Parathyroid adenoma (tissue), 2 donors: ENCODE data around the gene MST1R.
A peak's percentile ranks its signal among the peaks of the same experiment; 100 is the strongest.

Experiments used
- H2AFZ ChIP-seq: fragments of 300-600 bp; sonication (generic); one replicate; pipeline ENCODE4 v1.7.0; 2017; ENCODE audit warnings: antibody characterized with exemption, mild to moderate bottlenecking
- H3K27ac ChIP-seq: fragments of 300-600 bp; sonication (generic); one replicate; pipeline ENCODE4 v1.7.0; 2017
- H3K27me3 ChIP-seq: fragments of 300-600 bp; sonication (generic); one replicate; pipeline ENCODE4 v1.7.0; 2017; ENCODE audit warnings: low read length; ENCODE audit not compliant: control insufficient read depth, insufficient read depth
- H3K36me3 ChIP-seq: fragments of 300-600 bp; sonication (generic); one replicate; pipeline ENCODE4 v1.7.0; 2017; ENCODE audit warnings: low read length; ENCODE audit not compliant: control insufficient read depth, insufficient read depth
- H3K4me1 ChIP-seq: fragments of 300-600 bp; sonication (generic); one replicate; pipeline ENCODE4 v1.7.0; 2017; ENCODE audit warnings: control low read depth
- H3K4me2 ChIP-seq: fragments of 300-600 bp; sonication (generic); one replicate; pipeline ENCODE4 v1.7.0; 2017; ENCODE audit warnings: low read length
- H3K4me3 ChIP-seq: fragments of 300-600 bp; sonication (generic); one replicate; pipeline ENCODE4 v1.7.0; 2017; ENCODE audit warnings: low read depth, low read length
- H3K79me2 ChIP-seq: fragments of 300-600 bp; sonication (generic); one replicate; pipeline ENCODE4 v1.7.0; 2017; ENCODE audit warnings: control low read depth
- H3K9ac ChIP-seq: fragments of 300-600 bp; sonication (generic); one replicate; pipeline ENCODE4 v1.7.0; 2017; ENCODE audit warnings: mild to moderate bottlenecking
- H3K9me3 ChIP-seq: fragments of 300-600 bp; sonication (generic); one replicate; pipeline ENCODE4 v1.7.0; 2017; ENCODE audit warnings: low read length; ENCODE audit not compliant: control insufficient read depth
- TF ChIP-seq, protein P1 (sequence below): fragments of 300-600 bp; sonication (generic); IDR thresholded peaks from one replicate; pipeline ENCODE4 v1.7.0; 2017; ENCODE audit warnings: antibody characterized with exemption, mild to moderate bottlenecking
- donor health status: primary hyperparathyroidism.

Gene MST1R

GRCh38 chr3:49859576-49860305 lies 43.9 kb downstream of the MST1R start:
- Histone ChIP-seq H3K27me3 (no peaks in the 10 kb centered on the region), H3K9me3 (no peaks in the 10 kb centered on the region), H3K4me2 (no peak overlapping the region), H3K4me1 (peaks cover 4% of the 10 kb centered on the region), H3K4me3 (no peak overlapping the region), H3K9ac (no peak overlapping the region), H2AFZ (no peak overlapping the region), H3K27ac (no peak overlapping the region), H3K79me2 (peaks cover 4% of the 10 kb centered on the region), H3K36me3 (no peaks in the 10 kb centered on the region)
- TF ChIP-seq, protein P1, sequence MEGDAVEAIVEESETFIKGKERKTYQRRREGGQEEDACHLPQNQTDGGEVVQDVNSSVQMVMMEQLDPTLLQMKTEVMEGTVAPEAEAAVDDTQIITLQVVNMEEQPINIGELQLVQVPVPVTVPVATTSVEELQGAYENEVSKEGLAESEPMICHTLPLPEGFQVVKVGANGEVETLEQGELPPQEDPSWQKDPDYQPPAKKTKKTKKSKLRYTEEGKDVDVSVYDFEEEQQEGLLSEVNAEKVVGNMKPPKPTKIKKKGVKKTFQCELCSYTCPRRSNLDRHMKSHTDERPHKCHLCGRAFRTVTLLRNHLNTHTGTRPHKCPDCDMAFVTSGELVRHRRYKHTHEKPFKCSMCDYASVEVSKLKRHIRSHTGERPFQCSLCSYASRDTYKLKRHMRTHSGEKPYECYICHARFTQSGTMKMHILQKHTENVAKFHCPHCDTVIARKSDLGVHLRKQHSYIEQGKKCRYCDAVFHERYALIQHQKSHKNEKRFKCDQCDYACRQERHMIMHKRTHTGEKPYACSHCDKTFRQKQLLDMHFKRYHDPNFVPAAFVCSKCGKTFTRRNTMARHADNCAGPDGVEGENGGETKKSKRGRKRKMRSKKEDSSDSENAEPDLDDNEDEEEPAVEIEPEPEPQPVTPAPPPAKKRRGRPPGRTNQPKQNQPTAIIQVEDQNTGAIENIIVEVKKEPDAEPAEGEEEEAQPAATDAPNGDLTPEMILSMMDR: no peak

GRCh38 chr3:49856181-49857005 lies 47.3 kb downstream of the MST1R start, which contains the start of gene TRAIP:
Gene TRAIP, minus strand, starts transcription at chr3:49856564. Its CDS starts 111 bp downstream, at chr3:49856453.
- H3K4me2 ChIP-seq: peak within 1 kb of the TSS; percentile 85
- no peak within 1 kb of the TSS for H3K9ac ChIP-seq
- peaks cover 4% of the 10 kb centered on the region for H3K4me1 ChIP-seq
- H3K27ac ChIP-seq: peak within 1 kb of the TSS; percentile 63
- no peaks in the 10 kb centered on the region for H3K27me3 ChIP-seq
- no peaks in the 10 kb centered on the region for H3K36me3 ChIP-seq
- H3K9me3 ChIP-seq: no peaks in the 10 kb centered on the region
- peak within 1 kb of the TSS; percentile 58 for H3K4me3 ChIP-seq
- peaks cover 4% of the 10 kb centered on the region for H3K79me2 ChIP-seq
- peak within 1 kb of the TSS; percentile 98 for H2AFZ ChIP-seq
- TF ChIP-seq, protein P1: no peak

- Histone ChIP-seq H3K27ac (no peak overlapping the region), H3K36me3 (no peaks in the 10 kb centered on the region), H3K9me3 (no peaks in the 10 kb centered on the region), H3K79me2 (peaks cover 4% of the 10 kb centered on the region), H3K4me2 (peak overlapping the region; percentile 85), H2AFZ (peak overlapping the region; percentile 98), H3K4me1 (peaks cover 4% of the 10 kb centered on the region), H3K9ac (no peak overlapping the region), H3K4me3 (no peak overlapping the region), H3K27me3 (no peaks in the 10 kb centered on the region)
- TF ChIP-seq, protein P1: no peak
These were observed 48.0 kb downstream of the MST1R start for GRCh38 chr3:49855662-49856061.

- no peaks in the 10 kb centered on the region for H3K36me3 ChIP-seq
- TF ChIP-seq, protein P1: no peak
- no peaks in the 10 kb centered on the region for H3K4me1 ChIP-seq
- H3K9ac ChIP-seq: no peak overlapping the region
- no peak overlapping the region for H3K4me2 ChIP-seq
- H3K27me3 ChIP-seq: no peaks in the 10 kb centered on the region
- H3K79me2 ChIP-seq: no peaks in the 10 kb centered on the region
- H3K9me3 ChIP-seq: no peaks in the 10 kb centered on the region
- no peak overlapping the region for H2AFZ ChIP-seq
- H3K4me3 ChIP-seq: no peak overlapping the region
- H3K27ac ChIP-seq: no peak overlapping the region
These were observed 58.0 kb downstream of the MST1R start for GRCh38 chr3:49845694-49846093.
